GM18519 (cell line): ENCODE measurements around the gene OXSR1.

ENCODE experiments used
- ATAC-seq: cut with Tn5 transposase; IDR thresholded peaks from one replicate; pipeline ENCODE4 v1.9.1; 2021; ENCODE audit warnings: mild to moderate bottlenecking, moderate library complexity; ENCODE audit not compliant: unreplicated experiment, low FRiP score

Gene OXSR1

DNA sequence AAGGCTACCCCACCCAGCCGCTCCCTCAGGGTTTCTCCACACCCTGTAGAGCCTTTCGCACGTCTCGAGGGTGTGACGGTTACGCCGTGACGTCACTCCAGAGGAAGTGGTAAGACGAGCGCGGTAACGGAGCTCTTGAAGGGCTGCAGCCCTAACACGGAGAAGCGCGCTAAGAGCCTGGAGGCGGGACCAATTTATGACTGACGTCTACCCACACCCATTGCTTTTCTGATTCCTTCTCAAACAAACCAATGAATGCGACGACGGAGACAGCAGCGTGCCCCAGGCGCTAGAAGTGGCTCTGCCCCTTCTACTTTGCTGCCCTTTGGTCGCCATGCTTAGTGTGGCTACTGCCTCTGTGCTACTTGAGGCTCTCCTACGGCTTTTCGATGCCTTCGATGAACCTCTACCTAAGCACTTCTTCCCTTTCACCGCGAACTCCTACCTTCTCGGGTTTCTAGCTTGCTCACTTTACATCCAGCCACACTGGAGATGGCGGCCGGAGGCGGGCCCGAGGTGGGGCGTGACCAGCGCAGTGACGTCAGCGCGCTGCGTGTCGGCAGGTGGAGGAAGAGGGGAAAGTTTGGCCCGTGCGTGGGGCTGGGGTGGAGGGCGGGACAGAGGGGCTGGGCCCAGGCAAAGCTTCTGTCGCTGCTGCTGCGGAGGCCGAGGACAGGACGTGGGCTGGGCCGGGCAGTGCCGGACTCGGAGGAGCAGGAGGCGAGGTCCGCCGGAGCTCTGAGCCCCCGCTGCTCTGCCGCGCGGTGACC, at the start of gene OXSR1:
Gene OXSR1 (plus strand): TSS at position 586 of the 770 bp plus-strand sequence. CDS start 340 bp downstream, outside the sequence.
- ATAC-seq, result peak; percentile 91

GRCh38 chr3:38115645-38116427, 49.5 kb upstream of the OXSR1 start:
- ATAC-seq, result no peak

- ATAC-seq, result no peak
These were observed 48.7 kb upstream of the OXSR1 start for GRCh38 chr3:38116471-38117162.

GRCh38 chr3:38117163-38117716, 48.1 kb upstream of the OXSR1 start:
- no peak for ATAC-seq

DNA sequence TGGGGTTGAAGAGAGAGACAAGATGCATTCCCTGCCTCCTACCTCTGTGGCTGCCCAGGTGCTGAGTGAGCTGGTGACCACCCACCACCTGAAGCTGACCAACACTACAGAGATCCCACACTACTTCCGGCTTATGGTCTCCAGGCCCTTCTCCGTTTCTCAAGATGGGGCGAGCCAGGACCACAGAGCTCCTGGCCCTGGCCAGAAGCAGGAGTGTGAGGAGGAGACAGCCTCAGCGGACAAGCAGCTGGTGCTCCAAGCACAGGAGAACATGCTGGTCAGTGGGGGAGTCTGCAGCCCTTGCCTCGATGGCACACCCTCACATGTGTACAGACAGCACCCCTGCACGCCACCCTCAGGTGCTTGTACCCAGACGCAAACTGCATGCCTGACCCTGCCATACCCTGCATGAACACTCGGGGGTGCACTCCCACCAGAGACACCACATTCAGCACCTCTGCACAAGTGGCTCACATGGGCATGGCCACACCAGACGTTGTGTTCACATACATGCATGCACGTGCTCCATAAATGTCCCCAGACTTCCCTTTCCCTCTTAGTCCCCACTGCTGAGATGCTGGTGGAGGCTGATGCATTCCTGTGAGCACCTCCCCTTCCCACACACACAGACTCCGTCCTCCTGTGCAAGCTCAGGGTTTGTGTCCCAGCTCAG, 47.5 kb upstream of the OXSR1 start:
- ATAC-seq, result peak; percentile 66

GRCh38 chr3:38118421-38119247, 46.7 kb upstream of the OXSR1 start:
- no peak for ATAC-seq

- no peak for ATAC-seq
These were observed 46.1 kb upstream of the OXSR1 start for GRCh38 chr3:38119248-38119544.

DNA sequence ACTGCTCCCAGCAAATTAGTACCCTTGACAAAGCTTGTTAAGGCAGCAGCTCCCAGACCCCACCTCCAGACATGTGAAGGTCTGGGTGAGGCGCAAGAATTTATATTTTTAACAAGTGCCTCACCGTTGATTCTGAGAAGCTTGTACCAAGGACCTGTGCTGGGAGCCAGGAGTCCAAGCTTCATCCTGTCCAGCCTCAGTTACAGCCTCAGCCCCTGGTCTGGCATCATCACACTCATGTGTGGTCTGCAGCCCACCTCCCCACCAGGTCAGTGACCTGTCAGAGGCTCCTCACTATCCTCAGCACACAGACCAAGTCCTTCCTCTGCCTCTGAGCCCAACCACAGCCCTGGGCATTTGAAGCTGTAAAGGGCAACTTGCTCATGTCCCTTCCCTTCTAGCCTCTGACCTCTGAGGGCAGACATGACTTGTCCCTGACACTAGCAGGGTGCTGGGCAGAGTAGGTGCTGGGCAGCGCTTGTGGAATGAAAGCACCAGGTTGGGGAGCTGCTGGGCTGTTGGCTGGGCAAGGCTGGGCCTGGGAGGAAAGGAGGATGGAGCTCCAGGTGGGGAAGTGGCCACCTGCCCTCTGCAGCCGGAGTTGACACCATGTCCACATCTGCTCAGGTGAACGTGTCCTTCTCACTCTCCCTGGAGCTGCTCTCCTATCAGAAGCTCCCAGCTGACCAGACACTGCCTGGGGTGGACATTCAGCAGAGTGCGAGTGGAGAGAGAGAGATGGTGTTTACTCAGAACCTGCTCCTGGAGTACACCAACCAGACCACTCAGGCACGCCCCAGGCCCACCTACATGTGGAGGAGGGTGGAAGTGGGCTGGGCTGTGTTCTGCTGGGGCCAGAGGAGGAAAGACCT, 45.3 kb upstream of the OXSR1 start:
- ATAC-seq, result no peak

DNA sequence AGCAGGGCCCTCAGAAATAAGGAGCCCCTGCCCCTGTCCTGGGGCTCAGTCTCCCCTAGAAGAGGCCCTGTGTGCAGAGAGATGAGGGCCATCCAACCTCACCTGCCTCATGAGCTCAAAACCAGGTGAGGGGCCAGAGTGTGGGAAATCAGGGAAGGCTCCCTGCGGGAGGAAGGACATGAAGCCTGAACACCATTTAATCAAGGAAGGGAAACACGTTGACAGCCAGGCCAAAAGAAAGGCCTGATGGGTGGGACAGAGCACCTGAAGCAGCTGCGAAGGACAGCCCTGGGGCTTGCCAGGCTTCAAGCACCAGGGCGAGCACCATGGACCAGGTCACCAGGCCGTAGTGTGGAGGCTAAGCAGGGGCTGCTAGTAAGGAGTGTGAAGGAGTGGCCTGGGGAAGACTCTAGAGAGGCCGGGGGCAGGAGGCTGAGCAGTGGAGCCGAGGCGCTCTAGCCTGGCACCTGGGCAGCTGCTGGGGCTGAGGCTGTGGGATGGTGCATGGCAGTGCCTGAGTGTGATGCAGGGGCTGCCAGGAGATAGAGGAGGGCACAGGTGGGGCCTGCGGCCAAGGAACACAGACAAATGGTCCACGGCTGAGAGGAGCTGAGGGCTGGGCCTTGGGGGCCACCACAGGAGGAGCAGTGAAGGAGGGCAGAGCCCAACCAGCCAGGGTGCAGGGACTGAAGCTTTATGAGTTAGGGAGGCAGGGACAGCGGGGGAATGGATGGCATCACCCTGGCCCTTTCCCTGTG, 44.5 kb upstream of the OXSR1 start:
- no peak for ATAC-seq

DNA sequence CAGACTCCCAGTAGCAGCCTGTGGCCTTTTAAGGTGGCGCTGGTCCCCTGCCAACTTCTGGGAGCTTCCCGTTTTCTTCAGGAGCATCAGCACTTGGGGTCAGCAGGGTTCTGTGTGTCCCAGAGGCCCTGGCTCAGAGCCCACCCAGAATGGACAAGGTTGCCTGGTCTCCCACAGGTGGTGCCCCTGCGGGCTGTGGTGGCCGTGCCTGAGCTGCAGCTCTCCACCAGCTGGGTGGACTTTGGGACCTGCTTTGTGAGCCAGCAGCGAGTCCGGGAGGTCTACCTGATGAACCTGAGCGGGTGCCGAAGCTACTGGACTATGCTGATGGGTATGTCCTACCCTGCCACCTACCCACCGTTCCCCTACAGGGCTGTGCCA, 43.9 kb upstream of the OXSR1 start:
- ATAC-seq, result no peak

GRCh38 chr3:38121832-38122461, 43.4 kb upstream of the OXSR1 start:
- ATAC-seq, result no peak

GRCh38 chr3:38122712-38123290, 42.5 kb upstream of the OXSR1 start:
- ATAC-seq, result no peak

- ATAC-seq, result no peak
These were observed 40.8 kb upstream of the OXSR1 start for GRCh38 chr3:38124324-38125122.

DNA sequence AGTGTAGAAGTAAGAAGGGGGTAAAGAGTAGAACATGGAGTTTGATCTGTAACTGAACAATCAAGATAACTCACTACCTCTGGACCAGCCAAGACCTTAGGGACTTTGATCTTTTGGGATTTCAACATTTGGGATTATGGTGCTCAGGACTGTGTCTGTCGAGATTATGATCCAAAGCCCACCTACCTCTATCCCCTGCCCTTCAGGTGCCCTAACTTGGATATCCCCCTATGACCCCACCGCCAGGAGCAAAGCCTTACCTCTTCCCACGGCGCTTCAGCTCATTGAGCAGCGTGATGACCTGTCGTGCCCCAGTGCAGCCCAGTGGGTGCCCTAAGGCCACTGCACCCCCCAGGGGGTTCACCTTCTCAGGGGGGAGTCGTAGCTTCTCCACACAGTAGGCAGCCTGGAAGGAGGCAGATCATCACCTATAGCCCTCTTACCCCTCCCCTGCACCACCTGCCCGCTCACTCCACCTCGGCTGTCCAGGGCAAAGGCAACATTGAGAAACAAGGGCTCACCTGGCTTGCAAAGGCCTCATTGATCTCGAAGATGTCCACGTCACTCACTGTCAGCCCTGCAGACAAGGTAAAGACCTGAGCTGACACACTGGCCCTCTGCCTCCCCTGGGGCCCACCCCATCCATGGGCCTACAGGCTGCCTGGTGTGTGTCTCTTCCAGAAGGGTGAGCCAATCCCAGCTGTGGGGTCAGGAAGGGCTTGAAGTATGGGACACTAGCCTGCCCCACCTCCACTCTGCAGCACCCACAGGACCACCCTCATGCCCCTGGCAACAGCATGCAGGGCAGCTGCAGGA, 39.8 kb upstream of the OXSR1 start:
- ATAC-seq, result no peak

GRCh38 chr3:38126121-38126892, 39.0 kb upstream of the OXSR1 start:
- no peak for ATAC-seq
